PFSK-1 (cell line): ENCODE data around the gene PDIA2.

Experiments used
- POLR2AphosphoS5 ChIP-seq: IDR thresholded peaks from 2 replicates; pipeline ENCODE4 v1.6.1; 2012; ENCODE audit warnings: low read depth, mild to moderate bottlenecking, control low read depth, low read length, moderate library complexity
- SIN3A ChIP-seq: IDR thresholded peaks from 2 replicates; pipeline ENCODE4 v1.6.1; 2012; ENCODE audit warnings: mild to moderate bottlenecking, low read length, moderate library complexity, borderline replicate concordance; ENCODE audit not compliant: insufficient read depth
- TAF1 ChIP-seq: IDR thresholded peaks from 2 replicates; pipeline ENCODE4 v1.6.1; 2012; ENCODE audit warnings: low read length, control low read depth, borderline replicate concordance; ENCODE audit not compliant: insufficient read depth
- TF ChIP-seq, protein P1 (sequence below), 2 experiments: IDR thresholded peaks; 2 replicates each; pipeline versions ENCODE4 v1.6.1 to v1.8.0; 2011 to 2012; ENCODE audit warnings: low read depth in 2 of 2, low read length in 2 of 2, control low read depth in 1 of 2, inconsistent platforms in 1 of 2, mild to moderate bottlenecking in 1 of 2, moderate library complexity in 1 of 2; ENCODE audit not compliant: insufficient read depth in 1 of 2

DNA sequence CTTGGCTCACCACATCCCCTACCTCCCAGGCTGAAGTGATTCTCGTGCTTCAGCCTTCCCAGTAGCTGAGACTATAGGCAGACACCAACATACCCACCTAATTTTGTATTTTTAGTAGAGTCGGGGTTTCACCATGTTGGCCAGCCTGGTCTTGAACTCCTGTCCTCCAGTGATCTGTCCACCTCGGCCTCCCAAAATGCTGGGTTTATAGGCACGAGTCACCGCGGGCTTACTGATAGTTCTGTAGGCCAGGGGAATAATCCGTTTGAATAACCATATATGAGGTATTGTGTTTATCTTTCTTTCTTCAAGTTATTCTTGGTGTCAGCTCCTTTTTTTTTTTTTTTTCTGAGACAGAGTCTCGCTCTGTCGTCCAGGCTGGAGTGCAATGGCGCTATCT lies 40.7 kb upstream of the PDIA2 start:
- TF ChIP-seq, protein P1, sequence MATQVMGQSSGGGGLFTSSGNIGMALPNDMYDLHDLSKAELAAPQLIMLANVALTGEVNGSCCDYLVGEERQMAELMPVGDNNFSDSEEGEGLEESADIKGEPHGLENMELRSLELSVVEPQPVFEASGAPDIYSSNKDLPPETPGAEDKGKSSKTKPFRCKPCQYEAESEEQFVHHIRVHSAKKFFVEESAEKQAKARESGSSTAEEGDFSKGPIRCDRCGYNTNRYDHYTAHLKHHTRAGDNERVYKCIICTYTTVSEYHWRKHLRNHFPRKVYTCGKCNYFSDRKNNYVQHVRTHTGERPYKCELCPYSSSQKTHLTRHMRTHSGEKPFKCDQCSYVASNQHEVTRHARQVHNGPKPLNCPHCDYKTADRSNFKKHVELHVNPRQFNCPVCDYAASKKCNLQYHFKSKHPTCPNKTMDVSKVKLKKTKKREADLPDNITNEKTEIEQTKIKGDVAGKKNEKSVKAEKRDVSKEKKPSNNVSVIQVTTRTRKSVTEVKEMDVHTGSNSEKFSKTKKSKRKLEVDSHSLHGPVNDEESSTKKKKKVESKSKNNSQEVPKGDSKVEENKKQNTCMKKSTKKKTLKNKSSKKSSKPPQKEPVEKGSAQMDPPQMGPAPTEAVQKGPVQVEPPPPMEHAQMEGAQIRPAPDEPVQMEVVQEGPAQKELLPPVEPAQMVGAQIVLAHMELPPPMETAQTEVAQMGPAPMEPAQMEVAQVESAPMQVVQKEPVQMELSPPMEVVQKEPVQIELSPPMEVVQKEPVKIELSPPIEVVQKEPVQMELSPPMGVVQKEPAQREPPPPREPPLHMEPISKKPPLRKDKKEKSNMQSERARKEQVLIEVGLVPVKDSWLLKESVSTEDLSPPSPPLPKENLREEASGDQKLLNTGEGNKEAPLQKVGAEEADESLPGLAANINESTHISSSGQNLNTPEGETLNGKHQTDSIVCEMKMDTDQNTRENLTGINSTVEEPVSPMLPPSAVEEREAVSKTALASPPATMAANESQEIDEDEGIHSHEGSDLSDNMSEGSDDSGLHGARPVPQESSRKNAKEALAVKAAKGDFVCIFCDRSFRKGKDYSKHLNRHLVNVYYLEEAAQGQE (IDR thresholded peaks at IDR 0.05; ENCODE audit: insufficient read depth in 1 of 2, low read depth in 2 of 2, low read length in 2 of 2), result no peak
- no peak for TF ChIP-seq POLR2AphosphoS5
- TF ChIP-seq TAF1, result no peak
- no peak for TF ChIP-seq SIN3A
